Right cardiac atrium (tissue), 5 donors: ENCODE data around the gene NKD2. TPM values are rescaled to one million over a fixed set of nuclear protein-coding genes. Genes with fewer than 3 reads are reported as not detected.

Experiments used
- ATAC-seq, 2 donors: fragments of 200-7000 bp; cut with Tn5 transposase; one replicate each; pipeline versions ENCODE4 v1.8.0 to v1.9.1; 2020; ENCODE audit warnings: moderate library complexity in 2 of 2, mild to moderate bottlenecking in 1 of 2
- DNase-seq, 3 donors: peaks; one replicate each; pipeline ENCODE4 v3.0.0-alpha.2; 2020
- H3K27ac ChIP-seq: one replicate; pipeline ENCODE4 v1.5.1; 2013; ENCODE audit warnings: mild to moderate bottlenecking, low read length, control low read depth, moderate library complexity
- H3K27me3 ChIP-seq: one replicate; pipeline ENCODE4 v1.6.1; 2013; ENCODE audit not compliant: control insufficient read depth, insufficient read depth
- H3K4me1 ChIP-seq: one replicate; pipeline ENCODE4 v1.6.1; 2013; ENCODE audit warnings: low read length; ENCODE audit not compliant: control insufficient read depth, insufficient read depth
- H3K4me3 ChIP-seq: one replicate; pipeline ENCODE4 v1.5.1; 2013; ENCODE audit warnings: low read length, control low read depth
- H3K9me3 ChIP-seq: one replicate; pipeline ENCODE4 v1.6.1; 2013; ENCODE audit warnings: low read length; ENCODE audit not compliant: control insufficient read depth
- WGBS: extraction: QIAGEN DNeasy Blood & Tissue Kit; methylation state at CpG from one replicate; pipeline ENCODE4 v1.1.7; 2013; 5-methylcytosine and 5-hydroxymethylcytosine counted together
- intact Hi-C, 4 donors: fragments of 100-400 bp; cut with DNase I; formaldehyde crosslinking; loops; one replicate each; pipeline versions ENCODE4 v1.11.0 to v1.14.0; 2022 to 2023
- polyA plus RNA-seq: library from polyadenylated mRNA; stranded (reverse); fragments of 200-250 nt; gene quantifications from one replicate; pipeline ENCODE4 v1.2.3, GENCODE V29; 2013
- total RNA-seq, 4 donors: library from RNA; stranded (reverse); fragmentation: NEBNext Ultra II Directional; extraction: Animal tissue kit (Norgen Biotek cat#: 25700); gene quantifications; one replicate each; pipeline ENCODE4 v1.2.1, GENCODE V29; 2021
- donor health status: healthy with polysubstance abuse.
- donor health status: DM: no; HTN: yes; CAD: no.
- donor health status: DM: no; HTN: no; CAD: no.
- donor health status: DM: no; HTN: yes; CAD: no; lungs with severe emphysema.
- donor health status: DM: yes; HTN: yes; CAD: no.

NKD2 gene
- total and polyA plus RNA-seq, 5 donors, result 1.9 to 8.6 (median 2.6) TPM

- Histone ChIP-seq H3K27me3 (no peaks in the 10 kb centered on the region), H3K4me1 (no peaks in the 10 kb centered on the region), H3K9me3 (no peaks in the 10 kb centered on the region), H3K27ac (no peak overlapping the region), H3K4me3 (no peak overlapping the region)
- DNase-seq, result peak; percentile 8 to 42 (median 31)
- ATAC-seq, result no peak
- intact Hi-C loops, result no loop called here
- 90% methylated on average over 14 of the region's 14 CpGs for WGBS
Observed at GRCh38 chr5:1014346-1014745, 5.7 kb downstream of the NKD2 start.

- Histone ChIP-seq H3K4me3 (no peak overlapping the region), H3K4me1 (no peaks in the 10 kb centered on the region), H3K27me3 (no peaks in the 10 kb centered on the region), H3K27ac (no peak overlapping the region), H3K9me3 (no peaks in the 10 kb centered on the region)
- DNase-seq (peak; percentile 10 to 44 (median 33)), ATAC-seq (no peak)
- WGBS, result 61% methylated on average over 17 of the region's 17 CpGs
- intact Hi-C loops, result no loop called here
Observed at GRCh38 chr5:1014781-1015221, 6.2 kb downstream of the NKD2 start.

DNA sequence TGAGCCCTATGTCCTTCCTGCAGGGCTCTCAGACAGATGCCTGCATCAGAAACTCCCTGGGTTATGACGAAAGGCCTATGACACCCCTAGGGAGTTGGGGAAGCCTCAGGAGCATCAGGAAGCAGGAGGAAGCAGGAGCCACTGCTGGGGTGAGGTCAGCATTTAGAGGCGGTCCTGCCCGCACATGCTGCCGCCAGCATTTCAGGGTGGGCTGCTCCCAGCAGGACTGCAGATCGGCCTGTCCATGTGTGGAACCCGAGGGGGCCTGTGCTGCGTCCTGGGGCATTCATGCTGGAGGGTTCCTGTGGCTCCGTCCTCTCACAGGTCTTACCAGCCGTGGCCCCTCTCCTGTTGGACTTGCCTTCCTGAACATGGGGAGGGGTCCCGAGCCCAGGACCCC lies 6.9 kb downstream of the NKD2 start:
- no peaks in the 10 kb centered on the region for H3K9me3 ChIP-seq
- no peak overlapping the region for H3K4me3 ChIP-seq
- WGBS, result 77% methylated on average over 10 of the region's 10 CpGs
- peak; percentile 7 to 47 (median 37) for DNase-seq
- intact Hi-C loops, result no loop called here
- H3K27me3 ChIP-seq, result no peaks in the 10 kb centered on the region
- ATAC-seq, result no peak
- no peak overlapping the region for H3K27ac ChIP-seq
- H3K4me1 ChIP-seq, result no peaks in the 10 kb centered on the region

- intact Hi-C loops, result no loop called here
- H3K9me3 ChIP-seq, result no peaks in the 10 kb centered on the region
- no peak overlapping the region for H3K4me3 ChIP-seq
- H3K4me1 ChIP-seq, result no peaks in the 10 kb centered on the region
- H3K27ac ChIP-seq, result no peak overlapping the region
- WGBS, result 78% methylated on average over 19 of the region's 19 CpGs
- DNase-seq, result peak; percentile 11 to 53 (median 51)
- ATAC-seq, result no peak
- H3K27me3 ChIP-seq, result no peaks in the 10 kb centered on the region
Observed at GRCh38 chr5:1016036-1016435, 7.4 kb downstream of the NKD2 start.

DNA sequence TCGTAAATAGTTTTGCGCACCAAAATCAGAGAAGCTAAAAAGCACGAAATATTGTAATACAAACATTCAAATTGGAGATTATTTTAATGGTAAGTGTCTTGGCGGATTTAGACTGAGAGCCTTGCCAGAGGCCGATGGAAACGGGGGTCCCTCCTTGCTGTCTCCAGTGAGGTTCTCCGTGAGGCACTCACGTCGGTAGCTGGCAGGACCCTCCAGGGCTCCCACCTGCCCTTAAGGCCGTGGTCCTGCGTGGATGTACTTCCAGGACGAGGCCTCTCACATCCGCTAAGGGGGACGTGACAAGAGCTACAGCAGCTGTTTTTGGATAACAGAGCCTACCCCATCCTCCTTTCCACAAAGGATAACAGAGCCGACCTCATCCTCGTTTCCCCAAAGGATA lies 7.9 kb downstream of the NKD2 start:
- H3K9me3 ChIP-seq, result no peaks in the 10 kb centered on the region
- H3K4me3 ChIP-seq, result no peak overlapping the region
- 77% methylated on average over 16 of the region's 16 CpGs for WGBS
- DNase-seq, result peak in 2 of 3 donors; percentile 2 to 14
- H3K27ac ChIP-seq, result no peak overlapping the region
- no peaks in the 10 kb centered on the region for H3K4me1 ChIP-seq
- intact Hi-C loops, result no loop called here
- no peaks in the 10 kb centered on the region for H3K27me3 ChIP-seq
- no peak for ATAC-seq

GRCh38 chr5:1017056-1017455 lies 8.5 kb downstream of the NKD2 start:
- H3K27me3 ChIP-seq, result no peaks in the 10 kb centered on the region
- DNase-seq (peak; percentile 6 to 21 (median 10)), ATAC-seq (no peak)
- H3K27ac ChIP-seq, result no peak overlapping the region
- no peaks in the 10 kb centered on the region for H3K9me3 ChIP-seq
- H3K4me1 ChIP-seq, result no peaks in the 10 kb centered on the region
- 78% methylated on average over 12 of the region's 12 CpGs for WGBS
- intact Hi-C loops, result no loop called here
- H3K4me3 ChIP-seq, result no peak overlapping the region

DNA sequence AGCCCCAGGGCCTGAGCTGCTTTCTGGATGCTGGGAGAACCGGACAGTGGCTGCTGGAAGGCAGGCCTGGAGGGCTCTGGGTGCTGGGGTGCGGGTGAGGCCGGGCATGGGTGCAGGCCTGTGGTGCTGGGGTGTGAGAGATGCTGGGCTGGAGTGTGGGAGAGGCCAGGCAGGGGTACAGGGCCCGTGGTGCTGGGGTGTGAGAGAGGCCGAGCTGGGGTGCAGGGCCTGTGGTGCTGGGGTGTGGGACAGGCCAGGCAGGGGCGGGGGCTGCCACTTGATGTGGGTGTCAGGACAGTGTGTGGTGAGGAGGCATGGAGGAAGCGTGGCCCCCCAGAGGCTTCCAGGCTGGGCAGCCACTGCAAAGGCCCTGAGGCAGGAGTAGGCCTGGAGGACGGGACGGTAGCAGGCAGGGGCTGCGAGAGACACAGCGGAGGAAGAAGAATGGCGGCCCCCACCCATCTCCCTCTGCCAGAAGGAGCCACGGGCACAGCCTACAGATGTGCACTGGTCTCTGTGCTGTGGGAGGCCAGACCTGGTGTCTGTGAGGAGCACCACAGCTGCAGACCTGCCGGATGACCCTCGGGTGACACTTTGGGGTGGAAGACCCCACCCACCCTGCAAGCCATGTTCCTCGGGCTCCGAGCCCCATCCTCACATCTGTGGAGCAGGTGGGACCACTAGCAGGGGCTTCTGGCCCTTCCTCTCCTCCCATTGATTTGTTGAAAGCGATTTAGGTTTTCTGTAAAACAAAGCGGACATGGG lies 9.3 kb downstream of the NKD2 start:
- WGBS, result 93% methylated on average over 19 of the region's 19 CpGs
- ATAC-seq (peak in 1 of 2 donors; percentile 5), DNase-seq (peak; percentile 10 to 55 (median 41))
- H3K4me1 ChIP-seq, result no peaks in the 10 kb centered on the region
- no peaks in the 10 kb centered on the region for H3K27me3 ChIP-seq
- intact Hi-C loops, result no loop called here
- no peak overlapping the region for H3K27ac ChIP-seq
- no peaks in the 10 kb centered on the region for H3K9me3 ChIP-seq
- H3K4me3 ChIP-seq, result no peak overlapping the region

GRCh38 chr5:1018596-1018995 lies 10.0 kb downstream of the NKD2 start:
- ATAC-seq, result no peak
- intact Hi-C loops, result no loop called here
- H3K4me3 ChIP-seq, result no peak overlapping the region
- no peak overlapping the region for H3K27ac ChIP-seq
- peak in 2 of 3 donors; percentile 18 to 49 for DNase-seq
- no peaks in the 10 kb centered on the region for H3K27me3 ChIP-seq
- no peaks in the 10 kb centered on the region for H3K9me3 ChIP-seq
- H3K4me1 ChIP-seq, result no peaks in the 10 kb centered on the region
- WGBS, result 89% methylated on average over 9 of the region's 9 CpGs

DNA sequence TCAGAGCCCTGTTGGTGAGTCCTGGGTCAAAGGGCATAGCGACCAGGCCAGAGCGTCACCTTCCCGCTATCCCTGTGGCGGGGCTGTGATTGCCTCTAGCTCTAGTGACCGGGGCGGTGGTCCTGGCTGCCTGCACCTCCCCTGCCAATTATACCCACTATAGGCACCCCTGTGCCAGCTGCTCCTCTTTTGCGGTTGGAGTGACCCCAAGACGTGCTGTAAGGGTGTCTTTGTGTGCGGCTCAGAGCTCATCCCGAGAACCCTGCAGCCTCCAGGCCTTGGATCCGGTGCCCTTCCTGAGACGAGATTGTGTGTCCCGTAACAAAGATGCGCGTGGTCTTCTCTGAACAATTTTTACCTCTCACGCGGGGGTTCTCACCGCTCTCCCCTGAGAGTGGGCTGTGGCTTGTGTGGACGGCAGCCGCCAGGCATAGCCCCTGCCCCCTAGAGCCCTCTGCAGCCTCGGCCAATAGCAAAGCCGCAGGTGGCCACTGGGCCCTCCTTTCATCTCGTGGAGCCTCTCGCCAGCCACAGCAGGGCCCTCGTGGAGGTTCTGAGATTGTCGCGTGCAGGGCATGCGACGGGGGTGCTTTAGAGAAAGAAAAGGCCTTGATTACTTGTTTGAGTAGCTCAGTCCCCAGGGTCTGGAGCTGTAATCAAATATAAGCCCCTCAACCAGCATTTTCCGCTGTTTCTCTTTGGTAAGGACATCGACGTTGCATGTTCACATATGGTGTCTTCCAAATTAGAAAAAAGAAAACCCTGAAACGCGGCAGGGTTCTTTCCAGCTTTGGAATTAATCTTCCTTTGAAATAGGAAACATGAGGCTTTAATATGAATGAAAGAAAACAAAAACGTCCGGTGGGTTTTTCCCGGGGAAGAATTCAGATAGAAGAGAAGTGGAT lies 10.7 kb downstream of the NKD2 start:
- WGBS, result 83% methylated on average over 37 of the region's 37 CpGs
- no peaks in the 10 kb centered on the region for H3K4me1 ChIP-seq
- no peak overlapping the region for H3K4me3 ChIP-seq
- H3K27me3 ChIP-seq, result no peaks in the 10 kb centered on the region
- intact Hi-C loops, result no loop called here
- H3K9me3 ChIP-seq, result no peaks in the 10 kb centered on the region
- ATAC-seq (peak in 1 of 2 donors; percentile 28), DNase-seq (peak; percentile 7 to 39 (median 28))
- no peak overlapping the region for H3K27ac ChIP-seq

- Histone ChIP-seq H3K27ac (no peak overlapping the region), H3K4me3 (no peak overlapping the region), H3K9me3 (no peaks in the 10 kb centered on the region), H3K27me3 (no peaks in the 10 kb centered on the region), H3K4me1 (no peaks in the 10 kb centered on the region)
- WGBS, result 77% methylated on average over 16 of the region's 16 CpGs
- intact Hi-C loops, result no loop called here
- peak in 2 of 3 donors; percentile 8 to 50 for DNase-seq
- ATAC-seq, result peak in 1 of 2 donors; percentile 18
Observed at GRCh38 chr5:1020452-1020961, 11.9 kb downstream of the NKD2 start.
